BJ (cell line): ENCODE results near the gene FAM124A. TPM values are rescaled to one million over a fixed set of nuclear protein-coding genes. Genes with fewer than 3 reads are reported as not detected.

Source experiments
- CTCF ChIA-PET: fragments of 350-600 bp; formaldehyde crosslinking; extraction: SDS; loops from one replicate; lab custom pipeline; 2021; ENCODE audit warnings: antibody characterized with exemption, inconsistent platforms; lab: Yijun Ruan, JAX
- POLR2A ChIA-PET: fragments of 300-600 bp; sonication (Branson Sonifier 250); formaldehyde crosslinking; extraction: SDS; loops from one replicate; lab custom pipeline; 2021; ENCODE audit warnings: antibody characterized with exemption; lab: Charles Lee
- DNase-seq: peaks from one replicate; pipeline ENCODE4 v3.0.0-alpha.2; 2011; ENCODE audit warnings: low read depth
- H3K27me3 ChIP-seq: 2 replicates; pipeline ENCODE4 v1.6.0; 2011; ENCODE audit warnings: low read length; ENCODE audit not compliant: control insufficient read depth, insufficient read depth
- H3K36me3 ChIP-seq: 2 replicates; pipeline ENCODE4 v1.5.1; 2011; ENCODE audit warnings: low read length; ENCODE audit not compliant: control insufficient read depth, insufficient read depth
- H3K4me3 ChIP-seq: 2 replicates; pipeline ENCODE4 v1.5.1; 2011; ENCODE audit warnings: low read depth, mild to moderate bottlenecking, control low read depth, low read length
- CTCF ChIP-seq: IDR thresholded peaks from 2 replicates; pipeline ENCODE4 v1.5.1; 2011; ENCODE audit warnings: low read depth, mild to moderate bottlenecking, control low read depth, inconsistent platforms, low read length, moderate library complexity; ENCODE audit not compliant: insufficient read depth
- polyA plus RNA-seq: library from polyadenylated mRNA; depleted of rRNA; stranded (reverse); fragments of >200 nt; gene quantifications from 2 replicates; pipeline ENCODE4 v1.2.3, GENCODE V29; 2011

Gene FAM124A
- polyA plus RNA-seq, 1 experiment = 0.02 TPM

DNA sequence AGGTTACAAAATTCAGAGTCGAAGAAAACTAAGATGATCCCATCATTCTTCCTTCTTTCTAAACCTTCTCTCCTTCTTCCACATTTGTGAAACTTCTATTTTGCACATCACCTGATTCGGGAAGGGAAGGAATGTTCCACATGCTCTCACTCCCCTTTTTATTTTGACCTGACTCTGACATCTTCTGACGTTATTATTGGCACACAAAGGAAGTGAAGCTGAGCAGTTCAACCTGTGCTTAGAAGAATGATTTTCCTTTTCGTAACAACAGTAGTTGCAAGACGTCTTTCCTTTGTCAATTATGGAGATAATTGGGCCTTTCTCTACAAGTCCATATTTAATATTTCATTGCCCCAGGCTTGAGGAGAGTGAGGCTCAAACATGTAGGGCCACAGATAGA, 18.0 kb downstream of the FAM124A start:
- DNase-seq = no peak
- Histone ChIP-seq H3K27me3 (peaks cover 5% of the 10 kb centered on the region), H3K4me3 (no peak overlapping the region), H3K36me3 (no peaks in the 10 kb centered on the region)
- ChIA-PET POLR2A (no interaction called here), CTCF (no interaction called here)
- TF ChIP-seq CTCF = no peak

- CTCF ChIA-PET = no interaction called here
- Histone ChIP-seq H3K27me3 (peaks cover 5% of the 10 kb centered on the region), H3K36me3 (no peaks in the 10 kb centered on the region), H3K4me3 (no peak overlapping the region)
- no peak for TF ChIP-seq CTCF
- POLR2A ChIA-PET = no interaction called here
- DNase-seq = no peak
These were observed 18.8 kb downstream of the FAM124A start for GRCh38 chr13:51240958-51241357.

DNA sequence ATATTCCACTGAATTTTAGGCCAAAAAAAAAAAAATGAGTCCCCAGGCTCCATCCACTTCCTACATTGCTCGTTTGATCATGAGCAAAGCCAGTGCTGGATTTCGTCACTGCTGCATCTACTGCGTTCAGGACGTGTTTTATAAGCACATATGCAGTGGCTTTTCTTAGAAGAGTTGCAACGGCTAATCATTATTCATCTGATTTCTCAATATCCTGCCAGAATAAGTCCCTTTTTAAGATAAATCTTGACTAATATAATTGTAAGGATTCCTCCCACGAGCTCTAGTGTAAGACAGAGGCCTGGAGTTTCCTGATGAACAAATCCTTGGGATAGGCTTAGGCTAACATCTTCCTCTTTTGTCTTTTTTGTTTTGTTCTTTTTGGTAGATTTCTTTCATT, 19.5 kb downstream of the FAM124A start:
- CTCF ChIA-PET = interaction anchor here (1.6 kb wide), 1 partner anchor 17 kb away, joined by 5 read pairs; no protein-coding TSS in a partner anchor
- no peak for DNase-seq

GRCh38 chr13:51243227-51243626, 21.0 kb downstream of the FAM124A start:
- Histone ChIP-seq H3K36me3 (no peaks in the 10 kb centered on the region), H3K27me3 (peaks cover 3% of the 10 kb centered on the region), H3K4me3 (no peak overlapping the region)
- TF ChIP-seq CTCF = no peak
- DNase-seq = no peak
- ChIA-PET CTCF (no interaction called here), POLR2A (interaction anchor here (0.7 kb wide), 1 partner anchor 1994 kb away, joined by 4 read pairs; no protein-coding TSS in a partner anchor)

More for the DNA sequence above, 19.5 kb downstream of the FAM124A start:
- peaks cover 5% of the 10 kb centered on the region for H3K27me3 ChIP-seq
- no peak for TF ChIP-seq CTCF
- H3K4me3 ChIP-seq = no peak overlapping the region
- POLR2A ChIA-PET = no interaction called here
- H3K36me3 ChIP-seq = no peaks in the 10 kb centered on the region

- TF ChIP-seq CTCF = no peak
- H3K27me3 ChIP-seq = peaks cover 3% of the 10 kb centered on the region
- H3K4me3 ChIP-seq = no peak overlapping the region
- ChIA-PET POLR2A (no interaction called here), CTCF (no interaction called here)
- no peak for DNase-seq
- H3K36me3 ChIP-seq = no peaks in the 10 kb centered on the region
These were observed 21.6 kb downstream of the FAM124A start for GRCh38 chr13:51243832-51244231.
